ENCODE measurements around the gene SFXN1.

Gene SFXN1

DNA sequence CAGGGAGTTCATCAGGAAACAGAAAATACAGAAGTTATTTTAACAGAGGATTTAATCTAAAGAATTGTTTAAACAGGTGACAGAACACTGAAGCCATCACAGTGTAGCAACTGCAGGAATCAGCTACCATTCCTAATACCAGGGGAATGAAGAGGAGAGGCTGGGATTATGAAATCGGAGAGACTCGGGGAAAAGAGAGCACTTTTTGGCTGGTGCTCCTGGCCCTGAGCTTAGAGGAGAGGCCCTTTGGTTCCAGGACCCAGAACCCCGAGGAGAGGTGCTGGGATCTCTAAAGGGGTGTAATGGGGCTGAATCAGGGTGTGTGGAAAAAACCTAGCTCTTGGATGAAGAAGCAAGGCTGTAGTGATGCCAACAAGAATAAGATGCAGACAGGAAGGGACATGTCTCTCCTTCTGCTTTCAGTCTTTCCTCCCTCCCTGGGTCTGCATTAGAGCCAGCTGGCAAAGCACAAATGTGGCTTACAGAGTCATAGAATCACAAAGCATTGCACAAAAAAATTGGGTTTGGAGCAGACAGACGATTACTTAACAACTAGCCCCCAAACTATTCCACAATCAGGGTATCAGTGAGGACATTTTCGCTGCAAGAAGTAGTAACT, 11.6 kb upstream of the SFXN1 start:
- DNase-seq (ENCODE audit: low spot score), result no peak

DNA sequence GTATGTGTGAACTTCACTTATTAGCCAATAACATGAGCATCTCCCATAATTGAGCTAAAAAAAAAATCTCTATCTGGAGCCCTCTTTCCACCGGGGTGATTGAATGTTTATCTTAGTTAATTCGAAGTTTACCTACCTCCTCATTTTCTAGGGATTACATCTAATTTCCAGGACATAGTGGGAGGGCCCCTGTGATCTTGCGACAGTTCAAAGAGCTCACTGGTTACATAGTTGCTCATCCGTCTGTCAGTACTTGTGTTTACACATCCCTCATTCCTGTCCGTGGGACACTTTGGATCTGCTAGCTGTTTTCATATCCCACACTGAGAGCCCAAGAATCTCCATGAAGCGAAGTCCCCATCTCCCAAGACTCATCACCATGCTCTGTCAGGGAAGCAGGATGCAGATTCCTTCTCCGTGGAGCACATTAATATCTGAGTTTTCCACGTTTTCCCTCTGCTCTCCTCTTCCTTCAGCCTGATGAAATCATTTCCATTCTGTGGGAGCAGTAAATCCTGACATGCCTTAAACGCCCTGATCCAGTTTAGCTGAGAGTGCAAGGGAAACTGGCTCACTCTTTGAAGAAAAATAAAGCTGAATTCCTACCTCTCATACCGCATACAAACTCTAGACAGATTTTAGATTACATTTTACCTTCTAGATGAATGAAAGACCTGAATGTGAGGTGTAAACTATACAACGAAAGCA, 10.2 kb upstream of the SFXN1 start:
- DNase-seq (ENCODE audit: low spot score), result no peak

GRCh38 chr5:175468892-175469291, 9.5 kb upstream of the SFXN1 start:
- DNase-seq (ENCODE audit: low spot score), result no peak

GRCh38 chr5:175469916-175470315, 8.4 kb upstream of the SFXN1 start:
- DNase-seq (ENCODE audit: low spot score), result no peak

- no peak for DNase-seq (ENCODE audit: low spot score)
Measured at GRCh38 chr5:175470781-175471180, 7.6 kb upstream of the SFXN1 start.

DNA sequence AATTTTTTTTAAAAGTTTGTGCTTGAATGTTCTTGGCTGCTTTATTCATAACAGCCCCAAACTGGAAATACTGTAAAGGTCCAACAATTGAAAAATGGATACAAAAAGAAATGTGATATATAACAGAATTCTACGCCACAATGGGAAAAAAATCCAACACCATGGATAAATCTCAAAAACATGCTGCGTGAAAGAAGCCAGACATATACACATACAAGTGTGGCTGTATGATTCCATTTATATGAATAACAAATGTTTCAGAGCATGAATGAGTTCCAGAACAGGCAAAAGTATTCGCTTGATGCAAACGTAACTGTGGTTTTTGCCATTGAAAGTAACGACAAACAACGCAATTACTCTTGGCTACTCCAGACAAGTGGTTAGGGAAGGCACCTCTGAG, 7.2 kb upstream of the SFXN1 start:
- DNase-seq (ENCODE audit: low spot score), result no peak

- DNase-seq (ENCODE audit: low spot score), result no peak
Measured at GRCh38 chr5:175471628-175472027, 6.7 kb upstream of the SFXN1 start.

- DNase-seq (ENCODE audit: low spot score), result no peak
Measured at GRCh38 chr5:175472378-175472777, 6.0 kb upstream of the SFXN1 start.

- DNase-seq (ENCODE audit: low spot score), result no peak
Measured at GRCh38 chr5:175475248-175475647, 3.1 kb upstream of the SFXN1 start.

GRCh38 chr5:175477440-175477839, 920 bp upstream of the SFXN1 start:
- no peak for DNase-seq (ENCODE audit: low spot score)

GRCh38 chr5:175478008-175478383, 364 bp upstream of the SFXN1 start:
- no peak for DNase-seq (ENCODE audit: low spot score)

DNA sequence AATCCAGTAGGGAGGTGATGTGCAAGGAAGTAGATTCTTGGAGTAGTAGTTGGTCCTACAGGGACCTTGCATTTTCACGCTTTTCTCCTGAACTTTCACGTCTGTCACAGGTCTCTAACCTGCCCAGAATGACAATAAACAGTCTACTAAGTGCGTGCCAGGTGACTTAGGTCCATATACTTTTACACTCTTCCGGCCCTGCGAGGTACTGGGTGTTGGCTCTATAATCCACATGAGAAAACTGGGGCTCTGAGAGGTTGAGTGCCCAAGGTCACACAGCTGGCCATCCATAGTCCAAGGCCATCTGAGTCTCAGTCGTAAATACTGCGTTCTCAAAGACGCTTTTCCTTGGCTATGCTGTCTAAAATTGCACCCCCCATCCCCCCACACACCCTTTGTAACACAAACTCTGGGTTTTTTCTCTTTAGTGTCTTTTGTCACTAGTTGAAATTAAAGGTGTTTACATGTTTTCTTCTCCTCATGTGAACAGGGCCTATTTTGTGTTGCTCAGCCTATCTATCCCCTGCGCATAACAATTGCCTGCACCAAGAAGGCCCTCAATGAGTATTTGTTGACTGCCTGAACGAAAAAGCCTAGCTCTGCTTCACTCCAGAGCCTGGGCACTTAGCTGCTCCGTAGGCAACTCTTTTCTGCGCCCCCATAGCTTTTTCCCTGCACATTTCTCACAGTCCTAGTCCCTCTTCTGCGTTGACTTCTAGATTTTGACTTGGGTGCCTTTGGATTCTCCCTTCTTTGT, 943 bp downstream of the SFXN1 start:
- DNase-seq (ENCODE audit: low spot score), result peak; percentile 26

DNA sequence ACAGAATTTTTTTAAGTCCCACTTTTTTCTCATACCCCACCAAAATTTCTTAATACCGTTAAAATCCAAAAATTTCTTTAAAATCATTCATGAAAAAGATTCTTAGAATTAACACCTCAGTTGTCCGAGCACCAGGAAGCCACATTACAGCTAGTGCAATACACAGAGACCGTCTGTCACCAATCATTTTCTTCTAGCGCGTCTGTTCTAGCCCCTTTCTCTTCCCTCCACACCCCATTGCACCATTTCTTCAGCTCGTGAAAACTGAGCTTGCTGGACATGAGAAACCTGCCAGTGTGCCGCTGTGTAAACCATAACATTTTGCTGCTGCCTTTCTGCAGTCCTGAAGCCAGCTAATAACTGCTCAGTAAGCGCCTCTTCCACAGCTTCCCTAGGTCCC, 5.0 kb downstream of the SFXN1 start:
- no peak for DNase-seq (ENCODE audit: low spot score)

GRCh38 chr5:175484322-175484721, 6.0 kb downstream of the SFXN1 start:
- DNase-seq (ENCODE audit: low spot score), result no peak

- DNase-seq (ENCODE audit: low spot score), result no peak
Measured at GRCh38 chr5:175484829-175485228, 6.5 kb downstream of the SFXN1 start.

DNA sequence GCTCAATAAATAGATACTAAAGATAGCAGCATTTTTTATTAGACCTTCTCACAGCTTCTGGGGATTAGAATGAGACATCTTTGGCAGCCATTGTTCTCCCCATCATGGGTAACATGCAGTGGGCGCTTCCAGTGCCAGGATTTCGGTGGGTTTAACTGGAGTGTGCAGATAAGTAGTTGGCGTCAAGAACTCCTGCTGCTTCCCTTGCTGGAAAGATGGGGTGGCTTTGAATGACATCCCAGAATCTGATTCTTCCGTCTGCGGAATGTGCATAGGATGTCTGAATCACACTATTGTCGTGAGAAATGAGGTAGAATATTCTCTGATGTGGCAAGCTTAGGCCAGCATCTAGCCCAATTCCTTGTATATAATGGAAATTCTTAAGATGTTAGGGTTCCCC, 7.3 kb downstream of the SFXN1 start:
- DNase-seq (ENCODE audit: low spot score), result no peak

GRCh38 chr5:175487514-175488222, 9.3 kb downstream of the SFXN1 start:
- no peak for DNase-seq (ENCODE audit: low spot score)

GRCh38 chr5:175489693-175490443, 11.5 kb downstream of the SFXN1 start:
- DNase-seq (ENCODE audit: low spot score), result no peak

DNA sequence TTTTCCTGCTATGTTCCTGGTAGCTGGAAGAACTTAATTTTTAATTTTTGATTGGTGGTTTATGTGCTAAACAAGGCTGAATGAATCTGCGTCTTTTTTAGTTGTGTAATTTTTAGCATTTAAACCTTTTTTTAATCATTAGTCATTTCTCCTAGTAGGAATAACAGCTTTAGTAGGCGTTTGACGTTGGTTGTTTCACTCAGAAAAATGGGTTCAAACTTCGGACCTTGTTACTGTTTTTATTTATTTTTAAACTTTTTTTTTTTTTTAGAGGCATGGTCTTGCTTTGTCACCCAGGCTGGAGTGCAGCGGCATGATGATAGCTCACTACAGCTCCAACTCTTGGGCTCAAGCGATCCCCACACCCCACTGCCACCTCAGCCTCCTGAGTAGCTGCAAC, 12.9 kb downstream of the SFXN1 start:
- no peak for DNase-seq (ENCODE audit: low spot score)

DNA sequence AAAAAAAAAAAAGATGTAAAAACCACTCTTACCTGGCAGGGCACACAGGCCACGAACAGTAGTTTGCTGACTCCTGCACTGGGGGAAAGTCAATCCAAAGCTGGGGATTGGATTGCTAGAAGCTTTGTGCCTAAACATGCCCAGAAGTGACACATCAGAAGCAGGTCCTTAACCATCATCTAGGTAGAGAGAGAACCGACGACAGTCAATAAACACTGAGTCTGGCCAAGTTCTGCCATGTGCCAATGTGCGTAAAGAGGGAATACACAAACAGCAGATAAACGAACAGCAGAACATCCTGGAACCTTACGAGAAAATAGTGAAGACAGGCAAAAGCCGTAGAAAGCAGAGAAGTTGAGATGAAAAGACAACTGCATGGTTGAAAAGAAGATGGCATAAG, 14.9 kb downstream of the SFXN1 start:
- no peak for DNase-seq (ENCODE audit: low spot score)

- DNase-seq (ENCODE audit: low spot score), result no peak
Measured at GRCh38 chr5:175493726-175494125, 15.4 kb downstream of the SFXN1 start.

Measured in AG08396 (cell line).